PC-3 (cell line): Measurements from ENCODE around the gene MFAP3. TPM values are rescaled to one million over a fixed set of nuclear protein-coding genes. Genes with fewer than 3 reads are reported as not detected.
A peak's percentile ranks its signal among the peaks of the same experiment; 100 is the strongest.

Source experiments
- ATAC-seq: fragments of 200-7000 bp; cut with Tn5 transposase; 2 replicates; pipeline ENCODE4 v1.9.1; 2020; ENCODE audit warnings: mild to moderate bottlenecking, moderate library complexity
- BruUV-seq: library from RNA; stranded (reverse); fragments of 400-500 nt; replicated peaks from 2 replicates; lab custom pipeline; 2021; lab: Mats Ljungman, UMichigan
- CTCF ChIA-PET: fragments of 300-600 bp; sonication (Branson Sonifier 250); formaldehyde crosslinking; loops from one replicate; lab custom pipeline; 2022; ENCODE audit warnings: antibody characterized with exemption; lab: Charles Lee
- POLR2A ChIA-PET: fragments of 300-600 bp; sonication (Branson Sonifier 250); formaldehyde crosslinking; loops from one replicate; lab custom pipeline; 2022; ENCODE audit warnings: antibody characterized with exemption; ENCODE audit not compliant: unreplicated experiment; lab: Charles Lee
- DNase-seq: peaks from one replicate; pipeline ENCODE4 v3.0.0-alpha.2; 2015
- H2AFZ ChIP-seq: fragments of 300-600 bp; sonication (generic); 2 replicates; pipeline ENCODE4 v1.6.0; 2016; ENCODE audit warnings: antibody characterized with exemption, low read length
- H3F3A ChIP-seq: fragments of 300-600 bp; sonication (generic); one replicate; pipeline ENCODE4 v1.6.0; 2017; ENCODE audit warnings: antibody characterized with exemption, low read length, control low read depth, mild to moderate bottlenecking; ENCODE audit not compliant: unreplicated experiment
- H3K27ac ChIP-seq: fragments of 300-600 bp; sonication (generic); 2 replicates; pipeline ENCODE4 v1.5.1; 2016; ENCODE audit warnings: mild to moderate bottlenecking, low read length
- H3K27me3 ChIP-seq: fragments of 300-600 bp; sonication (generic); 2 replicates; pipeline ENCODE4 v1.6.1; 2016; ENCODE audit warnings: low read length, mixed read lengths
- H3K36me3 ChIP-seq: fragments of 300-600 bp; sonication (generic); 2 replicates; pipeline ENCODE4 v1.6.1; 2016; ENCODE audit warnings: low read depth, mixed run types, low read length, mixed read lengths
- H3K4me1 ChIP-seq: fragments of 300-600 bp; sonication (generic); 2 replicates; pipeline ENCODE4 v1.5.1; 2016; ENCODE audit warnings: low read length; ENCODE audit not compliant: insufficient read depth
- H3K4me2 ChIP-seq: fragments of 300-600 bp; sonication (generic); 2 replicates; pipeline ENCODE4 v1.6.0; 2016; ENCODE audit warnings: low read length
- H3K4me3 ChIP-seq: fragments of 300-600 bp; sonication (generic); 2 replicates; pipeline ENCODE4 v1.5.1; 2016; ENCODE audit warnings: mild to moderate bottlenecking, low read length, mixed read lengths
- H3K79me2 ChIP-seq: fragments of 300-600 bp; sonication (generic); 2 replicates; pipeline ENCODE4 v1.6.1; 2017; ENCODE audit warnings: low read length, mixed read lengths
- H3K9ac ChIP-seq: fragments of 300-600 bp; sonication (generic); 2 replicates; pipeline ENCODE4 v1.6.0; 2016; ENCODE audit warnings: mild to moderate bottlenecking, low read length
- H3K9me2 ChIP-seq: fragments of 300-600 bp; sonication (generic); replicated peaks from 2 replicates; pipeline ENCODE4 v1.6.1; 2016; ENCODE audit warnings: mixed run types, low read length, mixed read lengths
- H3K9me3 ChIP-seq: fragments of 300-600 bp; sonication (generic); 2 replicates; pipeline ENCODE4 v1.6.1; 2016; ENCODE audit warnings: low read length, mixed read lengths
- H4K20me1 ChIP-seq: fragments of 300-600 bp; sonication (generic); 2 replicates; pipeline ENCODE4 v1.6.1; 2016; ENCODE audit warnings: low read length, mixed read lengths
- EZH2 ChIP-seq: fragments of 300-600 bp; sonication (generic); IDR thresholded peaks from one replicate; pipeline ENCODE4 v1.6.1; 2017; ENCODE audit warnings: antibody characterized with exemption, mild to moderate bottlenecking, low read length; ENCODE audit not compliant: unreplicated experiment
- EZH2phosphoT487 ChIP-seq: fragments of 300-600 bp; sonication (generic); IDR thresholded peaks from 2 replicates; pipeline ENCODE4 v1.6.1; 2018; ENCODE audit warnings: mild to moderate bottlenecking, antibody characterized with exemption, low read length, borderline replicate concordance
- intact Hi-C: fragments of 100-400 bp; cut with micrococcal nuclease; formaldehyde crosslinking; loops from 2 replicates; pipeline ENCODE4 v1.9.0; 2023
- total RNA-seq: library from RNA; depleted of rRNA; stranded (reverse); fragments of >200 nt; gene quantifications from 2 replicates; pipeline ENCODE4 v1.2.3, GENCODE V29; 2014
- TF ChIP-seq, protein P1 (sequence below): fragments of 300-600 bp; sonication (generic); conservative IDR thresholded peaks from 2 replicates; pipeline ENCODE4 v1.5.1; 2017; ENCODE audit warnings: antibody characterized with exemption, low read depth, mild to moderate bottlenecking, low read length

Gene MFAP3
- total RNA-seq, 1 experiment from 2014 or later, result 21.1 TPM

DNA sequence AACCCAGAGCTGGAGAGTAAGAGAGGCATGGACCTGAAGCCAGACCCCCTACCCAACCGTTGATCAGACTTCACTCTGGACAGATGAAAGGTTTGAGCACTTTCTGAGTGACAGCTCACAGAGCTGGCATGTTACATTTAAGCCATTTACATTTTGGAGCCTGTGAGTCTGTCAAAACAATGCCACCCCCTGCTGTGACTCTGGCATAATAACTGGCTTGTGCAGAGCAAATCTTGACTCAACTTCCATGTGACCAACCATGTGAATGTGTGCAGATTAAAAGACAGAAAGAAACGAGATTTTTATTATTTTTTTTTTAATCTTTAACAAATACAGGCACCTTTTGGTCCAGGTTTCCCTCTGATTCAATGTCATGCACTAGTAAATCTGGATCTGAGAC, 48.5 kb downstream of the MFAP3 start:
- H2AFZ ChIP-seq, result no peak overlapping the region
- no peaks in the 10 kb centered on the region for H4K20me1 ChIP-seq
- no peaks in the 10 kb centered on the region for H3K9me3 ChIP-seq
- CTCF ChIA-PET, result no interaction called here
- DNase-seq (no peak), ATAC-seq (peak; percentile 24; the same call in 1 of the 2 replicates)
- no peaks in the 10 kb centered on the region for H3K9me2 ChIP-seq
- no peaks in the 10 kb centered on the region for H3K4me1 ChIP-seq
- no peaks in the 10 kb centered on the region for H3K27me3 ChIP-seq
- H3K27ac ChIP-seq, result no peak overlapping the region
- POLR2A ChIA-PET, result no interaction called here
- no peak overlapping the region for H3K9ac ChIP-seq
- no TSS peak for BruUV-seq
- no peaks in the 10 kb centered on the region for H3K79me2 ChIP-seq
- no peaks in the 10 kb centered on the region for H3F3A ChIP-seq
- H3K36me3 ChIP-seq, result no peaks in the 10 kb centered on the region
- H3K4me3 ChIP-seq, result no peak overlapping the region
- no peak overlapping the region for H3K4me2 ChIP-seq
- TF ChIP-seq EZH2phosphoT487, result no peak
- TF ChIP-seq EZH2, result no peak
- TF ChIP-seq, protein P1, sequence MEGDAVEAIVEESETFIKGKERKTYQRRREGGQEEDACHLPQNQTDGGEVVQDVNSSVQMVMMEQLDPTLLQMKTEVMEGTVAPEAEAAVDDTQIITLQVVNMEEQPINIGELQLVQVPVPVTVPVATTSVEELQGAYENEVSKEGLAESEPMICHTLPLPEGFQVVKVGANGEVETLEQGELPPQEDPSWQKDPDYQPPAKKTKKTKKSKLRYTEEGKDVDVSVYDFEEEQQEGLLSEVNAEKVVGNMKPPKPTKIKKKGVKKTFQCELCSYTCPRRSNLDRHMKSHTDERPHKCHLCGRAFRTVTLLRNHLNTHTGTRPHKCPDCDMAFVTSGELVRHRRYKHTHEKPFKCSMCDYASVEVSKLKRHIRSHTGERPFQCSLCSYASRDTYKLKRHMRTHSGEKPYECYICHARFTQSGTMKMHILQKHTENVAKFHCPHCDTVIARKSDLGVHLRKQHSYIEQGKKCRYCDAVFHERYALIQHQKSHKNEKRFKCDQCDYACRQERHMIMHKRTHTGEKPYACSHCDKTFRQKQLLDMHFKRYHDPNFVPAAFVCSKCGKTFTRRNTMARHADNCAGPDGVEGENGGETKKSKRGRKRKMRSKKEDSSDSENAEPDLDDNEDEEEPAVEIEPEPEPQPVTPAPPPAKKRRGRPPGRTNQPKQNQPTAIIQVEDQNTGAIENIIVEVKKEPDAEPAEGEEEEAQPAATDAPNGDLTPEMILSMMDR, result no peak
- intact Hi-C loops, result no loop called here

DNA sequence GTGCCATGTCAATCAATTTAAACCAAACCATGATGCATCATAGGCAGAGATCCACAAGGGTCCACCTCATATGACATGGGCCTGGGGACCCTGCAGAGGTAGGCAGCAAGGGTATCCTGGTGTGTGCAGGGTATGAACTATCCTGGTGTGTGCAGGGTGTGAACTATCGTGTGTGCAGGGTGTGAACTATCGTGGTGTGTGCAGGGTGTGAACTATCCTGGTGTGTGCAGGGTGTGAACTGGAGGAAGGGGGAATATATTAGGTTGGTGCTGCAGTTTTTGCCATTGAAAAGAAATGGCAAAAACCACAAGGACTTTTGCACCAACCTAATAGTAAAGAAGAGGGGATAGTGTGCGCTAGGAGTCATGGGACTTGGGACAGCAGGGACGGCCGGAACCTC, 50.0 kb downstream of the MFAP3 start:
- ATAC-seq, result no peak
- no peak overlapping the region for H3K4me2 ChIP-seq
- 0 out of 2 replicates have a peak, but pooled peaks cover 9% of the 10 kb centered on the region for H3K27me3 ChIP-seq
- H3F3A ChIP-seq, result no peaks in the 10 kb centered on the region
- no peaks in the 10 kb centered on the region for H3K79me2 ChIP-seq
- ChIA-PET CTCF (no interaction called here), POLR2A (no interaction called here)
- no peaks in the 10 kb centered on the region for H3K9me3 ChIP-seq
- H3K4me3 ChIP-seq, result no peak overlapping the region
- H3K9ac ChIP-seq, result no peak overlapping the region
- no peak overlapping the region for H2AFZ ChIP-seq
- intact Hi-C loops, result no loop called here
- no peaks in the 10 kb centered on the region for H3K36me3 ChIP-seq
- TF ChIP-seq EZH2 (no peak), EZH2phosphoT487 (no peak)
- TF ChIP-seq, protein P1, result no peak
- H3K9me2 ChIP-seq, result no peaks in the 10 kb centered on the region
- no peaks in the 10 kb centered on the region for H3K4me1 ChIP-seq
- H4K20me1 ChIP-seq, result no peaks in the 10 kb centered on the region
- H3K27ac ChIP-seq, result no peak overlapping the region
- no TSS peak for BruUV-seq
- DNase-seq, result no peak

DNA sequence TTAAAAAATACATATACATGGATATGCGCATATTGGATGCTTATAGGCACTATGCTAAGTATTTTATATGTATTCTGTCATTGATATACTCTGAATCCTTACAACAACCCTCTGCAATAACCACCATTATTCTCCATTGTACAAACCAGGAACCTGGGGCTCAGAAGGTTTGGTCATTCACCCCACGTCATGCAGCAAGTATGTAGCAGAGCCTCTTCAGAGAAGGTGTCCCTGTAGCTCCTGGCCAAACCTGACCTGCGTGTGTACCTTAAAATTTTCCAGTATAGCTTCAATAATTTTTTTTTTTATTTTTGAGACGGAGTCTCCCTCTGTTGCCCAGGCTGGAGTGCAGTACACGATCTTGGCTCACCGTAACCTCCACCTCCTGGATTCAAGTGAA, 51.9 kb downstream of the MFAP3 start:
- no peaks in the 10 kb centered on the region for H3K9me2 ChIP-seq
- TF ChIP-seq, protein P1, result no peak
- TF ChIP-seq EZH2phosphoT487 (no peak), EZH2 (no peak)
- intact Hi-C loops, result no loop called here
- H3K27ac ChIP-seq, result no peak overlapping the region
- CTCF ChIA-PET, result no interaction called here
- no peak overlapping the region for H2AFZ ChIP-seq
- H3F3A ChIP-seq, result no peaks in the 10 kb centered on the region
- H3K9ac ChIP-seq, result no peak overlapping the region
- POLR2A ChIA-PET, result no interaction called here
- H3K9me3 ChIP-seq, result no peaks in the 10 kb centered on the region
- DNase-seq (peak; percentile 7), ATAC-seq (peak; percentile 42)
- 0 out of 2 replicates have a peak, but pooled peaks cover 9% of the 10 kb centered on the region for H3K27me3 ChIP-seq
- no peak overlapping the region for H3K4me2 ChIP-seq
- H3K36me3 ChIP-seq, result no peaks in the 10 kb centered on the region
- no peaks in the 10 kb centered on the region for H4K20me1 ChIP-seq
- no peaks in the 10 kb centered on the region for H3K79me2 ChIP-seq
- BruUV-seq, result no TSS peak
- no peaks in the 10 kb centered on the region for H3K4me1 ChIP-seq
- H3K4me3 ChIP-seq, result no peak overlapping the region
